ENCODE results near the gene PHF1.

DNA sequence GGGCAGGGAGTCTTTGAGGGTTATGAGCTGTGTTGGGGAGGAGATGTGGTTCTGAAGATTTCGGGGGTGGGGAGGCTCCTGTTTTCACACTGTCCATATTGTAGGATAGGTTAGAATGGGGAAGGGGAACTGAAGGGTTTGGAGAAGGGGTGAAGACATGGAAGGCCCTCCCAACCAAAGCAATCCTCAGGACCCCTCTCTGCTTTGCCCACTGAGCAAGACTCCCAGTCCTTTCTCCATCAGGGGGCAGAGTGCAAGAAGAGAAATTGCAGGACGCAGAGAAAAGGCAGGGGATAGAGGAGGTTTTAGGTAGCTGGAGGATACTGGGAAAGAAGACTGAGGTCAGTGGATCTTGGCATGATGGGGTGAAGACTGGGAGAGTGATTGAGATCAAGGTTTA is 13.0 kb downstream of the PHF1 start:
- TF ChIP-seq, protein P1, sequence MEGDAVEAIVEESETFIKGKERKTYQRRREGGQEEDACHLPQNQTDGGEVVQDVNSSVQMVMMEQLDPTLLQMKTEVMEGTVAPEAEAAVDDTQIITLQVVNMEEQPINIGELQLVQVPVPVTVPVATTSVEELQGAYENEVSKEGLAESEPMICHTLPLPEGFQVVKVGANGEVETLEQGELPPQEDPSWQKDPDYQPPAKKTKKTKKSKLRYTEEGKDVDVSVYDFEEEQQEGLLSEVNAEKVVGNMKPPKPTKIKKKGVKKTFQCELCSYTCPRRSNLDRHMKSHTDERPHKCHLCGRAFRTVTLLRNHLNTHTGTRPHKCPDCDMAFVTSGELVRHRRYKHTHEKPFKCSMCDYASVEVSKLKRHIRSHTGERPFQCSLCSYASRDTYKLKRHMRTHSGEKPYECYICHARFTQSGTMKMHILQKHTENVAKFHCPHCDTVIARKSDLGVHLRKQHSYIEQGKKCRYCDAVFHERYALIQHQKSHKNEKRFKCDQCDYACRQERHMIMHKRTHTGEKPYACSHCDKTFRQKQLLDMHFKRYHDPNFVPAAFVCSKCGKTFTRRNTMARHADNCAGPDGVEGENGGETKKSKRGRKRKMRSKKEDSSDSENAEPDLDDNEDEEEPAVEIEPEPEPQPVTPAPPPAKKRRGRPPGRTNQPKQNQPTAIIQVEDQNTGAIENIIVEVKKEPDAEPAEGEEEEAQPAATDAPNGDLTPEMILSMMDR (IDR thresholded peaks at IDR 0.05; ENCODE audit: low read depth, low read length), result no peak
- TF ChIP-seq, protein P2, sequence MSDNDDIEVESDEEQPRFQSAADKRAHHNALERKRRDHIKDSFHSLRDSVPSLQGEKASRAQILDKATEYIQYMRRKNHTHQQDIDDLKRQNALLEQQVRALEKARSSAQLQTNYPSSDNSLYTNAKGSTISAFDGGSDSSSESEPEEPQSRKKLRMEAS (IDR thresholded peaks at IDR 0.05; ENCODE audit: low read depth, low read length), result no peak
- TF ChIP-seq POLR2A (IDR thresholded peaks at IDR 0.05; ENCODE audit: extremely low read depth, insufficient read length) (no peak), MYC (IDR thresholded peaks at IDR 0.05; ENCODE audit: low read depth, low read length) (no peak)

All from NB4 (cell line).